Measurements from ENCODE around the gene INPP5A.

DNA sequence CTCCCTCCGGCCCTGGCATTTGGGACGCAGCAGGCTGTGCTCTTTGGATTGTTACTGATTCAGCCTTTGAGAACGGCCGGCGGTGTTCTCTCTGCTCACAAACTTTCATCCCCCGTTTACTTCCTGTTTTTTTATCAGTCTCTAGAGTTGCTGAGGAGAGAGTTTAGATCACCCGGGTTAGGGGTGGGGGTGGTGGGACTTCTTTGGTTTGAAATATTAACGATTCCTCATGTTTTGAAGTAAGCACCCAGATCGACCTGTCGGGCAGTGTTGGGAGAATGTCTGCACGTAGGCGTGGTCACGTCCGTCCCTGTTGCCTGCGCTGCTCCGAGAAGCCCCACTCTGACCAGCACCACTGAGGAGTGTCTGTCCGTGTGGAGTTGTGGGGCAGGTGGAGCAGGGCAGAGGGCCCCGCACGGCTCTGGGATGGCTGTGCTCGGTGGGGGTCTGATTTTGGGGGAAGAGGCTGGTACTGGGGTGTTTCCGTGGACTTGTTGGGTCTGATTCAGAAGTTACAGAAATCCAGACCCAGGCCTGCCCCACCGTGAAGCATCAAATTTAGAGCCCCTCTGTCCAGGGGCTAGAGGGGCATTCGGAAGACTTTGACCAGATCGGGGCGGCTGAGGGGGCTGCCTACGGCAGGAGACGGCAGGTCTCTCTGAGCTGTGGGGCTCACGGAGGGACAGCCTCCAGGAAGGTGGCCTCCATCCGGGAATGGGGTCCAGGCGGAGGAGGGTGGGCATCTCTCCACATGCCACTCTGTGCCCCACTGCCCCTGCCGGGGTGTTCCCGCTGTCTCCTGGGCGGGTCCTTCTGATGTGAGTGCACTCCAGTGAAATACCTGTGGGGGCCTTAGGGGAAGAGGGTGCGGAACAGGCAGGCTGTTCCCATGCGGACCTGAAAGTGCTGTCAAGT lies 7.4 kb downstream of the INPP5A start:
- no peak for TF ChIP-seq EZH2 (IDR thresholded peaks at IDR 0.05)
- TF ChIP-seq CTCF (IDR thresholded peaks at IDR 0.05): no peak
- TF ChIP-seq EZH2phosphoT487 (IDR thresholded peaks at IDR 0.05): no peak
